ENCODE data around the gene PPP1R7. TPM values are rescaled to one million over a fixed set of nuclear protein-coding genes. Genes with fewer than 3 reads are reported as not detected.

The PPP1R7 gene
- total RNA-seq, 1 experiment from 2014 or later = 65.4 TPM

DNA sequence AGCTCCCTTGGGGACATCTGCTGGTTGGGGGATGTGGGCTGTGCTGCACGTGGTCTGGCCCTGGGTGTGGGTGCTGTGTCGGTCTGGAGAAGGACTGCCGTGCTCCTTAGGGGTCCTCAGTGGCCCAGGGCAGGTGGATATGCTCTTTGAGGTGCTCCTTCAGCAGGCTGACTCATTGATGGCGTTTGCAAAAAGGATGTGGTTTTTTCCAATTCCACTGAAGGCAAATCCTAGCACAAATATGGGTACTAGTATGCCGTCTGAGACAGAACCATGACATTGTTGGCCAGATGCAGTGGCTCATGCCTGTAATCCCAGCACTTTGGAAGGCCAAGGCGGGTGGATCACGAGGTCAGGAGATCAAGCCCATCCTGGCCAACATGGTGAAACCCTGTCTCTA lies 3.3 kb downstream of the PPP1R7 start:
- no TSS peak for BruUV-seq (replicated peaks)
- H3K36me3 Mint-ChIP-seq (ENCODE audit: insufficient read depth, unreplicated experiment) = peaks cover 35% of the 10 kb centered on the region
- CTCF ChIA-PET = no interaction called here
- H3K4me3 Mint-ChIP-seq (ENCODE audit: low read depth, unreplicated experiment) = no peak overlapping the region
- peaks cover 19% of the 10 kb centered on the region for H3K4me1 Mint-ChIP-seq (ENCODE audit: low read depth, unreplicated experiment)
- H3K27me3 Mint-ChIP-seq (ENCODE audit: unreplicated experiment) = no peaks in the 10 kb centered on the region
- intact Hi-C loops (cut with micrococcal nuclease; ENCODE audit: unreplicated experiment) = no loop called here
- H3K27ac Mint-ChIP-seq (ENCODE audit: unreplicated experiment) = no peak overlapping the region
- H3K9me3 Mint-ChIP-seq (ENCODE audit: low read depth, unreplicated experiment) = no peaks in the 10 kb centered on the region
- TF ChIP-seq, protein P1, sequence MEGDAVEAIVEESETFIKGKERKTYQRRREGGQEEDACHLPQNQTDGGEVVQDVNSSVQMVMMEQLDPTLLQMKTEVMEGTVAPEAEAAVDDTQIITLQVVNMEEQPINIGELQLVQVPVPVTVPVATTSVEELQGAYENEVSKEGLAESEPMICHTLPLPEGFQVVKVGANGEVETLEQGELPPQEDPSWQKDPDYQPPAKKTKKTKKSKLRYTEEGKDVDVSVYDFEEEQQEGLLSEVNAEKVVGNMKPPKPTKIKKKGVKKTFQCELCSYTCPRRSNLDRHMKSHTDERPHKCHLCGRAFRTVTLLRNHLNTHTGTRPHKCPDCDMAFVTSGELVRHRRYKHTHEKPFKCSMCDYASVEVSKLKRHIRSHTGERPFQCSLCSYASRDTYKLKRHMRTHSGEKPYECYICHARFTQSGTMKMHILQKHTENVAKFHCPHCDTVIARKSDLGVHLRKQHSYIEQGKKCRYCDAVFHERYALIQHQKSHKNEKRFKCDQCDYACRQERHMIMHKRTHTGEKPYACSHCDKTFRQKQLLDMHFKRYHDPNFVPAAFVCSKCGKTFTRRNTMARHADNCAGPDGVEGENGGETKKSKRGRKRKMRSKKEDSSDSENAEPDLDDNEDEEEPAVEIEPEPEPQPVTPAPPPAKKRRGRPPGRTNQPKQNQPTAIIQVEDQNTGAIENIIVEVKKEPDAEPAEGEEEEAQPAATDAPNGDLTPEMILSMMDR (IDR thresholded peaks at IDR 0.05; ENCODE audit: unreplicated experiment) = no peak
- no peak for DNase-seq

DNA sequence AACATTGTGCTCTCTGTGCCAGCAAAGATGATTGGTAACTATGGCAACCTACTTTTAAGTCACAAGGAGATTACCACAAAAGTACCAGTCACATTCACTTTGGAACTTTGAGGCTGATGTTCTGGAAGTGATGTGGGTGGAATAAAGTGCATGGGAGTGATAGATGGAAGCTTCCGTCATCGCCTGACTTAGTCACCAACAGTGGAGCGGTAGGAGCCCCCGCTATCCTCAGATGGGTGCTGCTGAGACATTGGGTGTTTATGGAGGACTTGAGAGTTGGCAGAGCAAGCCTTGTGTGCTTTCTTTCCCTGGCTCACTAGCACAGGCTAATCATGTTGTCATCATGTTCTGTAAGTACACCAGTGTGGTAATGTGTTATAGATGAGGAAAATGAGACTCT lies 4.6 kb downstream of the PPP1R7 start:
- H3K27ac Mint-ChIP-seq (ENCODE audit: unreplicated experiment) = no peak overlapping the region
- CTCF ChIA-PET = no interaction called here
- intact Hi-C loops (cut with micrococcal nuclease; ENCODE audit: unreplicated experiment) = no loop called here

DNA sequence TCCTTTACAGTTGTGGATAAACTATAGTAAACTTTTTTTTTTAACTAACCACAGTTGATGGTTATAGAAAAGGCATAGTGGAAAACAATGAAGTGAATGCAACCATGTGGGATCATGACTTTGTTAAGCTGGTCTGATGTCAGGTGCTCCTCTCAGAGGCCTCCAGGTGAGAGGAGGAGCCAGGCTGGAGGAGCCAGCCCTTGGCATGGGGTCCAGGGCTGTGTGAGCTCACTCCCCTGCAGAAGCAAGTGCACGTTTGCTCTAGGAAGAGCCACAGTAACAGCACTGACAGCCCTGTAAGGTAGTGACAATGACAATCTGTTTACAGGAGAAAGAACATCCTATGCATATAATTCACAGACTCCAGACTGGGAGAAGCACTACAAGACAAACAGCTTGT lies 5.7 kb downstream of the PPP1R7 start:
- DNase-seq = no peak
- peaks cover 16% of the 10 kb centered on the region for H3K4me1 Mint-ChIP-seq (ENCODE audit: low read depth, unreplicated experiment)
- peaks cover 17% of the 10 kb centered on the region for H3K36me3 Mint-ChIP-seq (ENCODE audit: insufficient read depth, unreplicated experiment)
- no peaks in the 10 kb centered on the region for H3K27me3 Mint-ChIP-seq (ENCODE audit: unreplicated experiment)
- no peaks in the 10 kb centered on the region for H3K9me3 Mint-ChIP-seq (ENCODE audit: low read depth, unreplicated experiment)
- intact Hi-C loops (cut with micrococcal nuclease; ENCODE audit: unreplicated experiment) = no loop called here
- BruUV-seq (replicated peaks) = no TSS peak
- H3K27ac Mint-ChIP-seq (ENCODE audit: unreplicated experiment) = no peak overlapping the region
- TF ChIP-seq, protein P1 (IDR thresholded peaks at IDR 0.05; ENCODE audit: unreplicated experiment) = no peak
- CTCF ChIA-PET = no interaction called here
- no peak overlapping the region for H3K4me3 Mint-ChIP-seq (ENCODE audit: low read depth, unreplicated experiment)

More for the DNA sequence above, 4.6 kb downstream of the PPP1R7 start:
- DNase-seq = no peak
- Mint-ChIP-seq H3K9me3 (ENCODE audit: low read depth, unreplicated experiment) (no peaks in the 10 kb centered on the region), H3K36me3 (ENCODE audit: insufficient read depth, unreplicated experiment) (peaks cover 24% of the 10 kb centered on the region), H3K4me3 (ENCODE audit: low read depth, unreplicated experiment) (no peak overlapping the region), H3K27me3 (ENCODE audit: unreplicated experiment) (no peaks in the 10 kb centered on the region), H3K4me1 (ENCODE audit: low read depth, unreplicated experiment) (peaks cover 18% of the 10 kb centered on the region)
- TF ChIP-seq, protein P1 (IDR thresholded peaks at IDR 0.05; ENCODE audit: unreplicated experiment) = no peak
- no TSS peak for BruUV-seq (replicated peaks)

DNA sequence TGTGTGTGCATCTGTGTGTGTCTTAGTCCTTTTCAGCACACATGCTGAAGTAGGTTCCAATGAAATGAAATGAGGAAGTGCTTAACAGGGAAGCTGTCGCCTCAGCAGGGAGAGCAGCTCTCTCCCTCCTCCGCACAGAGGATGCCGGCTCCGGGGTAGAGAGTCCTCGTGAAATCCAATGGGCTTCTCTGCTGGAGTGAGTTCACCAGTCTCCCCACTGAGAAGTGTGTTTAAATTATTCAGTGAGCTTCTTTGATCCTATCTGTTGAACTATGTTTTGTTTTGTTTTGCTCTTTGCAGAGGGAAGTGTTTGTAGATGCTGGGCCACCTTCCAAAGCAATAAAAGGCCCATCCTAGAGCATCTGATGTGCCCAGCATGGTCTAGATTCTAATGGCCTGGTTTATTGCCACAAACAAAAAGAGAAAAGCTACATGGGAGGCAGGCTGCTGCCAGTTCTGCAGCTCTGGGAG lies 6.7 kb downstream of the PPP1R7 start:
- CTCF ChIA-PET = interaction anchor here (0.6 kb wide), 2 partner anchors 21 to 426 kb away, joined by 3 to 5 read pairs; no protein-coding TSS in a partner anchor
- BruUV-seq (replicated peaks) = no TSS peak
- no peak overlapping the region for H3K4me3 Mint-ChIP-seq (ENCODE audit: low read depth, unreplicated experiment)
- no peaks in the 10 kb centered on the region for H3K27me3 Mint-ChIP-seq (ENCODE audit: unreplicated experiment)
- H3K27ac Mint-ChIP-seq (ENCODE audit: unreplicated experiment) = no peak overlapping the region
- DNase-seq = no peak
- intact Hi-C loops (cut with micrococcal nuclease; ENCODE audit: unreplicated experiment) = no loop called here
- H3K4me1 Mint-ChIP-seq (ENCODE audit: low read depth, unreplicated experiment) = peaks cover 5% of the 10 kb centered on the region
- no peaks in the 10 kb centered on the region for H3K9me3 Mint-ChIP-seq (ENCODE audit: low read depth, unreplicated experiment)
- TF ChIP-seq, protein P1 (IDR thresholded peaks at IDR 0.05; ENCODE audit: unreplicated experiment) = no peak
- H3K36me3 Mint-ChIP-seq (ENCODE audit: insufficient read depth, unreplicated experiment) = peaks cover 12% of the 10 kb centered on the region
